HepG2 (cell line): Measurements from ENCODE around the gene LEMD2. TPM values are rescaled to one million over a fixed set of nuclear protein-coding genes. Genes with fewer than 3 reads are reported as not detected.

Experiments used
- CHD4 ChIP-seq: fragments of 200-600 bp; sonication (generic); IDR thresholded peaks from 2 replicates; pipeline ENCODE4 v1.7.0; 2017; ENCODE audit warnings: mild to moderate bottlenecking, low read length, borderline replicate concordance
- GABPA ChIP-seq, 2 experiments: IDR thresholded peaks; 2 replicates each; pipeline ENCODE4 v1.6.1; 2011 to 2016; ENCODE audit warnings: low read depth in 2 of 2, low read length in 1 of 2, missing biosample characterization in 1 of 2, missing genetic modification characterization in 1 of 2
- GABPB1 ChIP-seq: IDR thresholded peaks from 2 replicates; pipeline ENCODE4 v1.6.1; 2016; ENCODE audit warnings: mild to moderate bottlenecking, missing genetic modification reagents, moderate library complexity, missing compliant biosample characterization
- HNRNPK ChIP-seq: fragments of 200-400 bp; formaldehyde crosslinking; IDR thresholded peaks from 2 replicates; pipeline ENCODE4 v1.6.1; 2018; ENCODE audit warnings: low read length, low read depth, moderate library complexity, mild to moderate bottlenecking; ENCODE audit not compliant: poor library complexity, severe bottlenecking
- KLF16 ChIP-seq, 2 experiments: sonication (generic) in 1 of 2; formaldehyde crosslinking in 1 of 2; IDR thresholded peaks; 2 replicates each; pipeline versions ENCODE4 v1.6.1 to v1.8.0; 2016 to 2023; ENCODE audit warnings: missing genetic modification reagents in 2 of 2, missing compliant biosample characterization in 1 of 2
- MLLT10 ChIP-seq: sonication (generic); formaldehyde crosslinking; IDR thresholded peaks from 2 replicates; pipeline ENCODE4 v1.4.0; 2020; ENCODE audit warnings: missing genetic modification reagents
- RFXAP ChIP-seq: sonication (generic); formaldehyde crosslinking; IDR thresholded peaks from 2 replicates; pipeline ENCODE4 v1.4.0; 2020; ENCODE audit warnings: missing genetic modification reagents, borderline replicate concordance
- RXRB ChIP-seq: IDR thresholded peaks from 2 replicates; pipeline ENCODE4 v1.6.1; 2016; ENCODE audit warnings: borderline replicate concordance, missing genetic modification reagents, missing compliant biosample characterization
- SAP130 ChIP-seq: IDR thresholded peaks from 2 replicates; pipeline ENCODE4 v1.6.1; 2016; ENCODE audit warnings: low read depth
- TFAP4 ChIP-seq: sonication (generic); IDR thresholded peaks from 2 replicates; pipeline ENCODE4 v1.6.1; 2016; ENCODE audit warnings: low read depth, borderline replicate concordance
- TFDP1 ChIP-seq: IDR thresholded peaks from 2 replicates; pipeline ENCODE4 v1.6.1; 2016; ENCODE audit warnings: missing compliant biosample characterization, missing genetic modification reagents, borderline replicate concordance
- ZBTB40 ChIP-seq, 2 experiments: fragments of 450-650 bp in 1 of 2; sonication (generic) in 1 of 2; formaldehyde crosslinking in 1 of 2; IDR thresholded peaks; 2 replicates each; pipeline versions ENCODE4 v1.6.1 to v1.8.0; 2016 to 2022; ENCODE audit warnings: antibody characterized with exemption in 1 of 2, mild to moderate bottlenecking in 1 of 2, missing genetic modification reagents in 1 of 2
- ZBTB7B ChIP-seq: sonication (generic); formaldehyde crosslinking; IDR thresholded peaks from 2 replicates; pipeline ENCODE4 v1.4.0; 2020; ENCODE audit warnings: missing genetic modification reagents
- ZC3H13 ChIP-seq: sonication (generic); formaldehyde crosslinking; IDR thresholded peaks from 2 replicates; pipeline ENCODE4 v1.8.1; 2023; ENCODE audit warnings: mild to moderate bottlenecking, missing genetic modification reagents, moderate library complexity
- ZIK1 ChIP-seq: sonication (generic); formaldehyde crosslinking; IDR thresholded peaks from 2 replicates; pipeline ENCODE4 v1.5.0; 2020; ENCODE audit warnings: mild to moderate bottlenecking, low read depth, missing genetic modification reagents, borderline replicate concordance
- ZNF501 ChIP-seq: sonication (generic); formaldehyde crosslinking; IDR thresholded peaks from 2 replicates; pipeline ENCODE4 v1.5.1; 2020; ENCODE audit warnings: mild to moderate bottlenecking, moderate library complexity, missing genetic modification reagents
- ZNF589 ChIP-seq: sonication (generic); formaldehyde crosslinking; conservative IDR thresholded peaks from 2 replicates; pipeline ENCODE4 v1.8.0; 2022; ENCODE audit warnings: mild to moderate bottlenecking, moderate library complexity, missing genetic modification reagents
- ZNF644 ChIP-seq: IDR thresholded peaks from 2 replicates; pipeline ENCODE4 v1.6.1; 2016; ENCODE audit warnings: low read depth
- polyA plus RNA-seq, 8 experiments: library from polyadenylated mRNA; depleted of rRNA in 3 of 8; stranded (reverse) in 7 of 8; unstranded in 1 of 8; fragments of >200 nt; fragmentation: Illumina TruSeq in 4 of 8; extraction: Trizol in 4 of 8; gene quantifications; 2 replicates each; pipeline versions ENCODE4 v1.2.1 to v1.2.3, GENCODE V29; 2011 to 2016; ENCODE audit warnings: low read depth in 4 of 8, missing spikeins in 1 of 8, mixed read lengths in 1 of 8; ENCODE audit not compliant: insufficient read depth in 1 of 8
- total RNA-seq, 5 experiments: library from RNA; depleted of rRNA; stranded (reverse); fragments of >200 nt; fragmentation: Illumina TruSeq; extraction: Trizol; gene quantifications; 2 replicates each; pipeline ENCODE4 v1.2.3, GENCODE V29; 2016; ENCODE audit warnings: low read depth in 1 of 5

The LEMD2 gene
- total and polyA plus RNA-seq, 2 of the 13 experiments (the other 11 are each of a cell fraction or from before 2014, with no cell fraction given) = 45.2 to 62.9 TPM

DNA sequence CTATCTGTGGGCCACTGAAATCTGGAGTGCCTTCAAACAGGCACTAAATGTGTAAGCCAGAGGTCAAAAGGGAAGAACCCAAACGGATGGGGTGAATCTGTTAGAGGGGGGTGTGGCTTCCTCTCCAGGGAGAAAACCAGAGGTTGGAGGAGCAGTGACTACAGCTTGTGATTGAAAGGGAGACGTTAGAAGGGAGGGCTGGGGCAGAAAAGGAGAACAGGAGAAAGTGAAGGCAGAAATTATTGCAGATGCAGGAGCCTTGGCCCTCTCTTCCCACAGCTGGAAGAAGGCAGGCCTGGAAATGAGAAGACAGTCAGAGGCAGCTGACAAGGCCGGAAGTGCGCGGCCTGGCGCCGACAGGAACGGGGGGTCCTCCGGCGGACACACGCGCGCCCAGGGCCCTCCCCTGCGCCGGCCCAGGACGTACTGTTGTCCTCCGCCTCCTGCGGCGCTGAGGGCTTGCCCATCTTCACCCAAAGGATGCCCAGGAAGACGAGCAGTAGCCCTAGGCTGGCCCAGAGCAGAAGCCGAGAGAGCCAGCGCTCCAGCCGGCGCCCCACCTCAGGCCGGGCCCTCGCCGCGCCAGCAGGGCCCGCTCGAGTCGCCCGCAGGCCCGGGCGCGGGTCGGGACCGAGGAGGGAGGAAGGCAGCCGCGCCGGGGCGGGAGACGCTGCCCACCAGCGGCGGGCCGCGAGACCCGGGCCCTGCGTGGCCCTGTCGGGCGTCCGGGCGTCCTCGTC lies 806 bp downstream of the LEMD2 start (continued):
- TF ChIP-seq TFAP4 (peak; percentile 84; the same call in 1 of the 2 replicates), TFDP1 (peak; percentile 63), GABPA (IDR thresholded peaks at IDR 0.05; ENCODE audit: low read depth, low read length) (peak; percentile 87), GABPA (CRISPR knock-in tag; IDR thresholded peaks at IDR 0.05; ENCODE audit: low read depth) (peak; percentile 85), ZBTB7B (CRISPR knock-in tag) (peak; percentile 74; the same call in 1 of the 2 replicates), RXRB (0 out of 2 replicates have a peak, but pooled peaks have one; percentile 47), MLLT10 (CRISPR knock-in tag) (no peak), ZIK1 (peak; percentile 37; the same call in 1 of the 2 replicates), ZNF501 (CRISPR knock-in tag) (peak; percentile 80; the same call in 1 of the 2 replicates), ZNF644 (0 out of 2 replicates have a peak, but pooled peaks have one; percentile 7), ZNF589 (CRISPR knock-in tag) (no peak), CHD4 (no peak), SAP130 (CRISPR knock-in tag) (peak; percentile 93), GABPB1 (CRISPR knock-in tag) (peak; percentile 94), HNRNPK (no peak), ZBTB40 (IDR thresholded peaks at IDR 0.05) (no peak), ZBTB40 (CRISPR knock-in tag; IDR thresholded peaks at IDR 0.05) (no peak), ZC3H13 (CRISPR knock-in tag) (peak; percentile 85), KLF16 (CRISPR knock-in tag; IDR thresholded peaks at IDR 0.05) (peak in 1 of 2 experiments; percentile 67; a peak in 2 of 4 replicates), RFXAP (CRISPR knock-in tag) (no peak)
